ENCODE results near the gene FAM193A. TPM values are rescaled to one million over a fixed set of nuclear protein-coding genes. Genes with fewer than 3 reads are reported as not detected.
"Not testable (repeated sequence)": the region's sequence is repeated elsewhere in the genome, so short reads cannot be mapped to it uniquely, and the experiment has no call there.

FAM193A gene
- total RNA-seq, 4 donors from 2014 or later = 9.8 to 18.7 (median 16.4) TPM

GRCh38 chr4:2722033-2722432 is 185.6 kb downstream of the FAM193A start:
- Histone ChIP-seq H3K4me1 (no peaks in the 10 kb centered on the region), H3K4me3 (no peak overlapping the region), H3K9me3 (no peaks in the 10 kb centered on the region), H3K36me3 (peaks cover 0 to 78% (median 15%) of the 10 kb centered on the region in 3 donors), H3K27ac (no peak overlapping the region), H3K27me3 (no peaks in the 10 kb centered on the region)
- intact Hi-C loops (cut with DNase I) = no loop called here
- DNase-seq = no peak
- 90 to 93% methylated on average over 5 to 9 of the region's 9 CpGs for WGBS, 2 donors
- TF ChIP-seq, protein P1, sequence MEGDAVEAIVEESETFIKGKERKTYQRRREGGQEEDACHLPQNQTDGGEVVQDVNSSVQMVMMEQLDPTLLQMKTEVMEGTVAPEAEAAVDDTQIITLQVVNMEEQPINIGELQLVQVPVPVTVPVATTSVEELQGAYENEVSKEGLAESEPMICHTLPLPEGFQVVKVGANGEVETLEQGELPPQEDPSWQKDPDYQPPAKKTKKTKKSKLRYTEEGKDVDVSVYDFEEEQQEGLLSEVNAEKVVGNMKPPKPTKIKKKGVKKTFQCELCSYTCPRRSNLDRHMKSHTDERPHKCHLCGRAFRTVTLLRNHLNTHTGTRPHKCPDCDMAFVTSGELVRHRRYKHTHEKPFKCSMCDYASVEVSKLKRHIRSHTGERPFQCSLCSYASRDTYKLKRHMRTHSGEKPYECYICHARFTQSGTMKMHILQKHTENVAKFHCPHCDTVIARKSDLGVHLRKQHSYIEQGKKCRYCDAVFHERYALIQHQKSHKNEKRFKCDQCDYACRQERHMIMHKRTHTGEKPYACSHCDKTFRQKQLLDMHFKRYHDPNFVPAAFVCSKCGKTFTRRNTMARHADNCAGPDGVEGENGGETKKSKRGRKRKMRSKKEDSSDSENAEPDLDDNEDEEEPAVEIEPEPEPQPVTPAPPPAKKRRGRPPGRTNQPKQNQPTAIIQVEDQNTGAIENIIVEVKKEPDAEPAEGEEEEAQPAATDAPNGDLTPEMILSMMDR (IDR thresholded peaks at IDR 0.05) = no peak
- TF ChIP-seq POLR2A (IDR thresholded peaks at IDR 0.05) = no peak

GRCh38 chr4:2723751-2724150 is 187.3 kb downstream of the FAM193A start:
- Histone ChIP-seq H3K9me3 (no peaks in the 10 kb centered on the region), H3K4me3 (no peak overlapping the region), H3K36me3 (peaks cover 0 to 73% (median 10%) of the 10 kb centered on the region in 3 donors), H3K27ac (no peak overlapping the region), H3K27me3 (no peaks in the 10 kb centered on the region), H3K4me1 (no peaks in the 10 kb centered on the region)
- DNase-seq = no peak
- intact Hi-C loops (cut with DNase I) = no loop called here
- no peak for TF ChIP-seq POLR2A (IDR thresholded peaks at IDR 0.05)
- TF ChIP-seq, protein P1 (IDR thresholded peaks at IDR 0.05) = no peak
- 77 to 91% methylated on average over 3 of the region's 3 CpGs for WGBS, 2 donors

DNA sequence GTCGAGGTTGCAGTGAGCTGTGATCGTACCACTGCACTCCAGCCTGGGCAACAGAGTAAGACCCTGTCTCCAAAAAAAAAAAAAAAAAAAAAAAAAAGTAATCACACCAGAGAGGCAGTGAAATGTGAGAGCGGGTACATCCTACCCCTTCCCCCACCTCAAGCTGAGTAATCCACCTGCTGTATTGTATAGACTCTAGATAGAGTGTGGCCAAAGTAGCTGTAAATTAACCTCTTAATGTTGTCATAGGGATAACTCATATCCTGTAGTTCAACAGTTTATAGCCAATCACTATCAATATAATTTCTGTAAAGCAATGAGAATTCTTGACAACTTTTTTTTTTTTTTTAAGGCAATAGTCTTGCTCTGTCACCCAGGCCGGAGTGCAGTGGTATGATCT is 188.9 kb downstream of the FAM193A start:
- no peak for DNase-seq
- WGBS, 2 donors = 93 to 94% methylated on average over 3 to 4 of the region's 4 CpGs

GRCh38 chr4:2726881-2727280 is 190.4 kb downstream of the FAM193A start:
- H3K36me3 ChIP-seq = peaks cover 5 to 73% (median 16%) of the 10 kb centered on the region in 3 donors
- H3K4me1 ChIP-seq; DNase-seq; H3K27ac ChIP-seq; intact Hi-C loops (cut with DNase I); H3K27me3 ChIP-seq; H3K4me3 ChIP-seq; H3K9me3 ChIP-seq: not testable (repeated sequence)
- WGBS, 2 donors = 90 to 92% methylated on average over 10 to 17 of the region's 17 CpGs

More for the DNA sequence above, 188.9 kb downstream of the FAM193A start:
- H3K27ac ChIP-seq = no peak overlapping the region
- no peaks in the 10 kb centered on the region for H3K4me1 ChIP-seq
- peaks cover 0 to 72% (median 18%) of the 10 kb centered on the region in 3 donors for H3K36me3 ChIP-seq
- intact Hi-C loops (cut with DNase I) = no loop called here
- no peaks in the 10 kb centered on the region for H3K9me3 ChIP-seq
- no peak overlapping the region for H3K4me3 ChIP-seq
- no peaks in the 10 kb centered on the region for H3K27me3 ChIP-seq
- TF ChIP-seq POLR2A (IDR thresholded peaks at IDR 0.05) = no peak
- TF ChIP-seq, protein P1 (IDR thresholded peaks at IDR 0.05) = no peak

DNA sequence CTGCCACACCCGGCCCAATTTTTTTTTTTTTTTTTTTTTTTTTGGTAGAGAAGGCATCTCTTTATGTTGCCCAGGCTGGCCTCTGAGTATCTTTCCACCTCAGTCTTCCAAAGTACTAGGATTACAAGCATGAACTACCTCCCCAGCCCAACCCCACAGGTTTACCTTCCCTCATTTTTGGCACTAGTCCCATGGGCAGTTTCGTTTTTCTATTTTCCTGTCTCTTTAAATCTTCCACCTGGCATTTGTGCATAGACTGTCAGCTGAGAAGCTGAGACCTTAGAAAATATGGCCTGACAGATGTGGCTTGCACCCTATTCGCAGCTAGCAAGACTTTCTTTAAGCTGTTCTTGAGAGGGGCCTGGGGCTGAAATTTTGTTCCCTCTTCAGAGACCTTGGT is 191.8 kb downstream of the FAM193A start:
- DNase-seq = no peak
- WGBS, 2 donors = 73 to 77% methylated on average over 3 of the region's 3 CpGs
- intact Hi-C loops (cut with DNase I) = no loop called here

More for the DNA sequence above, 191.8 kb downstream of the FAM193A start:
- no peaks in the 10 kb centered on the region for H3K9me3 ChIP-seq
- TF ChIP-seq, protein P1 (IDR thresholded peaks at IDR 0.05) = no peak
- no peak for TF ChIP-seq POLR2A (IDR thresholded peaks at IDR 0.05)
- peaks cover 8 to 73% (median 14%) of the 10 kb centered on the region in 3 donors for H3K36me3 ChIP-seq
- no peaks in the 10 kb centered on the region for H3K4me1 ChIP-seq
- H3K27me3 ChIP-seq = no peaks in the 10 kb centered on the region
- no peak overlapping the region for H3K4me3 ChIP-seq
- no peak overlapping the region for H3K27ac ChIP-seq
